CD8-positive, alpha-beta memory T cell (primary cell): Measurements from ENCODE around the gene SRRM1. TPM values are rescaled to one million over a fixed set of nuclear protein-coding genes. Genes with fewer than 3 reads are reported as not detected.
"Not testable (repeated sequence)": the region's sequence is repeated elsewhere in the genome, so short reads cannot be mapped to it uniquely, and the experiment has no call there.

ENCODE experiments used
- CTCF ChIA-PET: fragments of 350-600 bp; sonication (Branson Sonifier 250); formaldehyde crosslinking; loops from one replicate; lab custom pipeline; 2021; ENCODE audit warnings: antibody characterized with exemption; lab: Charles Lee
- POLR2A ChIA-PET: fragments of 350-600 bp; sonication (Branson Sonifier 250); formaldehyde crosslinking; loops from one replicate; lab custom pipeline; 2021; ENCODE audit warnings: antibody characterized with exemption; lab: Charles Lee
- DNase-seq, 5 donors: peaks; one replicate each; pipeline versions ENCODE4 v3.0.0 to v3.0.0-alpha.2; 2020 to 2022; ENCODE audit warnings: mixed read lengths in 1 of 5
- H3K27ac ChIP-seq: one replicate; pipeline ENCODE4 v1.7.0; 2013; ENCODE audit warnings: low read depth, mild to moderate bottlenecking, low read length, moderate library complexity
- H3K27me3 ChIP-seq: 2 replicates; pipeline ENCODE4 v1.7.0; 2013; ENCODE audit warnings: low read length, mild to moderate bottlenecking; ENCODE audit not compliant: insufficient read depth, poor library complexity, severe bottlenecking
- H3K36me3 ChIP-seq: 2 replicates; pipeline ENCODE4 v1.7.0; 2013; ENCODE audit warnings: mild to moderate bottlenecking, low read length, moderate library complexity; ENCODE audit not compliant: insufficient read depth
- H3K4me1 ChIP-seq: 2 replicates; pipeline ENCODE4 v1.7.0; 2013; ENCODE audit warnings: mild to moderate bottlenecking, low read length, moderate library complexity; ENCODE audit not compliant: insufficient read depth
- H3K4me3 ChIP-seq: 2 replicates; pipeline ENCODE4 v1.7.0; 2013; ENCODE audit warnings: mild to moderate bottlenecking, low read length
- H3K9me3 ChIP-seq: 2 replicates; pipeline ENCODE4 v1.7.0; 2013; ENCODE audit warnings: mild to moderate bottlenecking, low read length
- H3K27ac Mint-ChIP-seq, 8 donors: one replicate each; pipeline ENCODE4 v1.8.0; 2020 to 2021; ENCODE audit warnings: mixed read lengths in 8 of 8, mild to moderate bottlenecking in 6 of 8, inconsistent platforms in 3 of 8, moderate library complexity in 3 of 8
- H3K27me3 Mint-ChIP-seq, 2 donors: one replicate each; pipeline ENCODE4 v1.8.0; 2020 to 2021; ENCODE audit warnings: mixed read lengths in 2 of 2, mild to moderate bottlenecking in 1 of 2, moderate library complexity in 1 of 2
- H3K36me3 Mint-ChIP-seq, 3 donors: one replicate each; pipeline ENCODE4 v1.8.0; 2020 to 2021; ENCODE audit warnings: mixed read lengths in 3 of 3, inconsistent platforms in 1 of 3, mild to moderate bottlenecking in 1 of 3
- H3K4me1 Mint-ChIP-seq, 3 donors: one replicate each; pipeline ENCODE4 v1.8.0; 2020 to 2021; ENCODE audit warnings: mixed read lengths in 3 of 3, inconsistent platforms in 1 of 3, mild to moderate bottlenecking in 1 of 3
- H3K4me3 Mint-ChIP-seq, 7 donors: one replicate each; pipeline ENCODE4 v1.8.0; 2020 to 2021; ENCODE audit warnings: mixed read lengths in 7 of 7, mild to moderate bottlenecking in 6 of 7, moderate library complexity in 4 of 7, inconsistent platforms in 2 of 7
- H3K9me3 Mint-ChIP-seq, 5 donors: one replicate each; pipeline ENCODE4 v1.8.0; 2020 to 2022; ENCODE audit warnings: mixed read lengths in 5 of 5, mild to moderate bottlenecking in 3 of 5, moderate library complexity in 2 of 5, inconsistent platforms in 1 of 5
- polyA plus RNA-seq: library from polyadenylated mRNA; unstranded; fragments of 300-500 nt; fragmentation: Illumina TruSeq; gene quantifications from one replicate; pipeline ENCODE4 v1.2.3, GENCODE V29; 2021
- total RNA-seq, 2 experiments: library from RNA; stranded (reverse); gene quantifications; one replicate each; pipeline ENCODE4 v1.2.3, GENCODE V29; 2021

Gene SRRM1
- total and polyA plus RNA-seq, 3 experiments from 2014 or later, result 226 to 244 (median 239) TPM

GRCh38 chr1:24664507-24665033, 21.5 kb downstream of the SRRM1 start:
- no peak for DNase-seq
- Histone ChIP-seq H3K27ac (no peak overlapping the region), H3K4me3 (no peak overlapping the region), H3K36me3 (peaks cover 81% of the 10 kb centered on the region), H3K27me3 (no peaks in the 10 kb centered on the region), H3K9me3 (no peaks in the 10 kb centered on the region), H3K4me1 (peaks cover 5% of the 10 kb centered on the region)
- no peaks in the 10 kb centered on the region for H3K27me3 Mint-ChIP-seq
- H3K4me1 Mint-ChIP-seq, result peaks cover 4 to 6% (median 5%) of the 10 kb centered on the region in 3 donors
- no peak overlapping the region for H3K4me3 Mint-ChIP-seq
- no peaks in the 10 kb centered on the region for H3K9me3 Mint-ChIP-seq
- peaks cover 10 to 86% (median 22%) of the 10 kb centered on the region in 3 donors for H3K36me3 Mint-ChIP-seq
- no peak overlapping the region for H3K27ac Mint-ChIP-seq
- ChIA-PET CTCF (interaction anchor here (0.6 kb wide), 1 partner anchor 1515 kb away, joined by 3 read pairs; no protein-coding TSS in a partner anchor), POLR2A (no interaction called here)

GRCh38 chr1:24666794-24667193, 23.7 kb downstream of the SRRM1 start:
- POLR2A ChIA-PET, result no interaction called here
- no peak overlapping the region for H3K27ac Mint-ChIP-seq
- H3K36me3 Mint-ChIP-seq, result peaks cover 14 to 87% (median 31%) of the 10 kb centered on the region in 3 donors

GRCh38 chr1:24671372-24671771, 28.3 kb downstream of the SRRM1 start:
- H3K4me1 ChIP-seq, H3K4me3 Mint-ChIP-seq, H3K9me3 ChIP-seq, POLR2A ChIA-PET, H3K4me1 Mint-ChIP-seq, H3K27me3 Mint-ChIP-seq, H3K27ac ChIP-seq, H3K9me3 Mint-ChIP-seq, DNase-seq, H3K4me3 ChIP-seq, H3K27me3 ChIP-seq: not testable (repeated sequence)
- Mint-ChIP-seq H3K27ac (peak overlapping the region in 2 of 8 donors; percentile 24 to 54), H3K36me3 (peaks cover 12 to 84% (median 33%) of the 10 kb centered on the region in 3 donors)
- H3K36me3 ChIP-seq, result peaks cover 53% of the 10 kb centered on the region
- CTCF ChIA-PET, result interaction anchor here (2.0 kb wide), 1 partner anchor 17 kb away, joined by 7 read pairs; no protein-coding TSS in a partner anchor

More at GRCh38 chr1:24666794-24667193, 23.7 kb downstream of the SRRM1 start:
- no peaks in the 10 kb centered on the region for H3K27me3 Mint-ChIP-seq
- Histone ChIP-seq H3K27me3 (no peaks in the 10 kb centered on the region), H3K36me3 (peaks cover 85% of the 10 kb centered on the region), H3K4me3 (no peak overlapping the region), H3K27ac (no peak overlapping the region), H3K9me3 (no peaks in the 10 kb centered on the region), H3K4me1 (no peaks in the 10 kb centered on the region)
- H3K9me3 Mint-ChIP-seq, result no peaks in the 10 kb centered on the region
- H3K4me1 Mint-ChIP-seq, result peaks cover 0 to 7% (median 0%) of the 10 kb centered on the region in 3 donors
- CTCF ChIA-PET, result no interaction called here
- H3K4me3 Mint-ChIP-seq, result no peak overlapping the region
- no peak for DNase-seq

- H3K4me3 Mint-ChIP-seq, H3K27me3 Mint-ChIP-seq, POLR2A ChIA-PET, H3K4me1 Mint-ChIP-seq, H3K27me3 ChIP-seq, DNase-seq, H3K27ac ChIP-seq, CTCF ChIA-PET, H3K9me3 ChIP-seq, H3K4me3 ChIP-seq, H3K9me3 Mint-ChIP-seq, H3K4me1 ChIP-seq: not testable (repeated sequence)
- Mint-ChIP-seq H3K27ac (peak overlapping the region in 1 of 8 donors; percentile 29), H3K36me3 (peaks cover 12 to 77% (median 31%) of the 10 kb centered on the region in 3 donors)
- H3K36me3 ChIP-seq, result peaks cover 43% of the 10 kb centered on the region
Measured at GRCh38 chr1:24672686-24673085, 29.6 kb downstream of the SRRM1 start.

GRCh38 chr1:24673341-24673740, 30.2 kb downstream of the SRRM1 start:
- POLR2A ChIA-PET, result no interaction called here
- peak overlapping the region in 1 of 8 donors; percentile 29 for H3K27ac Mint-ChIP-seq
- H3K36me3 ChIP-seq, result peaks cover 36% of the 10 kb centered on the region

GRCh38 chr1:24678421-24678820, 35.3 kb downstream of the SRRM1 start:
- H3K9me3 ChIP-seq, H3K4me1 ChIP-seq, POLR2A ChIA-PET, DNase-seq, H3K4me1 Mint-ChIP-seq, H3K4me3 ChIP-seq, H3K4me3 Mint-ChIP-seq, H3K36me3 ChIP-seq, H3K27me3 ChIP-seq, H3K27ac Mint-ChIP-seq, H3K27ac ChIP-seq, CTCF ChIA-PET, H3K9me3 Mint-ChIP-seq, H3K27me3 Mint-ChIP-seq: not testable (repeated sequence)
- H3K36me3 Mint-ChIP-seq, result peaks cover 3 to 26% (median 6%) of the 10 kb centered on the region in 3 donors

More at GRCh38 chr1:24673341-24673740, 30.2 kb downstream of the SRRM1 start:
- Histone ChIP-seq H3K27me3 (no peaks in the 10 kb centered on the region), H3K4me1 (no peaks in the 10 kb centered on the region), H3K27ac (no peak overlapping the region), H3K9me3 (no peaks in the 10 kb centered on the region), H3K4me3 (no peak overlapping the region)
- Mint-ChIP-seq H3K27me3 (no peaks in the 10 kb centered on the region), H3K36me3 (peaks cover 12 to 73% (median 31%) of the 10 kb centered on the region in 3 donors), H3K9me3 (no peaks in the 10 kb centered on the region), H3K4me1 (peaks cover 0 to 7% (median 0%) of the 10 kb centered on the region in 3 donors), H3K4me3 (no peak overlapping the region)
- no peak for DNase-seq
- CTCF ChIA-PET, result no interaction called here

- Histone ChIP-seq H3K27ac (no peak overlapping the region), H3K27me3 (no peaks in the 10 kb centered on the region), H3K9me3 (no peaks in the 10 kb centered on the region), H3K4me3 (no peak overlapping the region), H3K36me3 (no peaks in the 10 kb centered on the region), H3K4me1 (no peaks in the 10 kb centered on the region)
- CTCF ChIA-PET, result interaction anchor here (2.2 kb wide), 1 partner anchor 9 kb away, joined by 11 read pairs; no protein-coding TSS in a partner anchor
- H3K4me1 Mint-ChIP-seq, result no peaks in the 10 kb centered on the region
- POLR2A ChIA-PET, result no interaction called here
- no peaks in the 10 kb centered on the region for H3K27me3 Mint-ChIP-seq
- H3K36me3 Mint-ChIP-seq, result peaks cover 3 to 12% (median 3%) of the 10 kb centered on the region in 3 donors
- H3K9me3 Mint-ChIP-seq, result no peaks in the 10 kb centered on the region
- no peak overlapping the region for H3K27ac Mint-ChIP-seq
- H3K4me3 Mint-ChIP-seq, result no peak overlapping the region
- DNase-seq, result no peak
Measured at GRCh38 chr1:24679725-24680124, 36.6 kb downstream of the SRRM1 start.

- Histone ChIP-seq H3K27me3 (no peaks in the 10 kb centered on the region), H3K4me1 (no peaks in the 10 kb centered on the region), H3K9me3 (no peaks in the 10 kb centered on the region), H3K36me3 (no peaks in the 10 kb centered on the region), H3K4me3 (no peak overlapping the region), H3K27ac (no peak overlapping the region)
- Mint-ChIP-seq H3K36me3 (no peaks in the 10 kb centered on the region), H3K27me3 (no peaks in the 10 kb centered on the region), H3K9me3 (no peaks in the 10 kb centered on the region), H3K4me1 (no peaks in the 10 kb centered on the region), H3K27ac (peak overlapping the region in 2 of 8 donors; percentile 17 to 72), H3K4me3 (no peak overlapping the region)
- POLR2A ChIA-PET, result interaction anchor here (0.6 kb wide), 1 partner anchor 464 kb away, joined by 4 read pairs; no protein-coding TSS in a partner anchor
- CTCF ChIA-PET, result interaction anchor here (0.8 to 2.4 kb wide), 4 partner anchors 147 to 153 kb away, joined by 3 to 10 read pairs (median 4); no protein-coding TSS in a partner anchor
- no peak for DNase-seq
Measured at GRCh38 chr1:24683713-24684162, 40.6 kb downstream of the SRRM1 start.
